GM13977 (cell line): Measurements from ENCODE around the gene PTPRF.
A peak's percentile ranks its signal among the peaks of the same experiment; 100 is the strongest.

Source experiments
- DNase-seq: peaks from one replicate; pipeline ENCODE4 v3.0.0; 2012; ENCODE audit warnings: low spot score
- in situ Hi-C: fragments of 300-500 bp; cut with MboI; formaldehyde crosslinking; loops from one replicate; pipeline ENCODE4 v1.12.0; 2022; ENCODE audit warnings: low sequenced_read_pairs, low pct_unique_long_range_greater_than_20kb, mixed read lengths, inconsistent platforms; ENCODE audit not compliant: unreplicated experiment
- TF ChIP-seq, protein P1 (sequence below): IDR thresholded peaks from 2 replicates; pipeline ENCODE4 v1.5.1; 2012; ENCODE audit warnings: mild to moderate bottlenecking, control low read depth; ENCODE audit not compliant: insufficient read depth; ENCODE audit errors: extremely low read depth, missing control alignments

PTPRF gene

DNA sequence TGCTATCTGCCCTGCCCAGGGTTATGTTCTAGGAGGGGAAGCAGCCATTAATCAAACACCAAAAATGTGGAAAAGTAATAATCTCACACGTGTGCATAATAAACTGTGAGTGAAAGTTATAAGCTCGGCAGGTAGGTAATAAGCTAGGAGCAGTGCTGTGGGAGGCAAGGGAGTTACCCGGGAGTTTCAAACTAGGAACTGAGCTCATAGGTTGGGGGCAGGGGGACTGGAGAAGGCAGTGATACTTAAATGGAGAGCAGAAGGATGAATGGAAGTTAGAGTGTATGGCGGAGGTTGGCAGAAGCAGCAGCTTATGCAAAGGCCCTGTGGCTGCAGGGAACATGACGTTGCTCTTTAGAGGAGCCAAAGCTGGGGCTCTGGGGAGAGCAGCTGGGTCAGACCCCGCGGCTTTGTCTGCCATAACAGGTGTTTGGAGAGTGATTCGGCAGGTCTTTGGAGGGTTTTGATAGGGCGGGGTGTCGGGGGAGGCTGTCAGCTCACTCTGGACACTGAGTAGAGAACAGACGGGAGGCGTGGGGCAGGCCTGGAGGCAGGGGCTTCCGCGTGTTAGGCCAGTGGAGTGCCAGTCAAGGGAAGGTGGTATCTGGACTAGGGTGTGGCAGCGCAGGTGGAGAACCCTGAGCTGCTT is 20.0 kb downstream of the PTPRF start:
- no peak for DNase-seq
- TF ChIP-seq, protein P1, sequence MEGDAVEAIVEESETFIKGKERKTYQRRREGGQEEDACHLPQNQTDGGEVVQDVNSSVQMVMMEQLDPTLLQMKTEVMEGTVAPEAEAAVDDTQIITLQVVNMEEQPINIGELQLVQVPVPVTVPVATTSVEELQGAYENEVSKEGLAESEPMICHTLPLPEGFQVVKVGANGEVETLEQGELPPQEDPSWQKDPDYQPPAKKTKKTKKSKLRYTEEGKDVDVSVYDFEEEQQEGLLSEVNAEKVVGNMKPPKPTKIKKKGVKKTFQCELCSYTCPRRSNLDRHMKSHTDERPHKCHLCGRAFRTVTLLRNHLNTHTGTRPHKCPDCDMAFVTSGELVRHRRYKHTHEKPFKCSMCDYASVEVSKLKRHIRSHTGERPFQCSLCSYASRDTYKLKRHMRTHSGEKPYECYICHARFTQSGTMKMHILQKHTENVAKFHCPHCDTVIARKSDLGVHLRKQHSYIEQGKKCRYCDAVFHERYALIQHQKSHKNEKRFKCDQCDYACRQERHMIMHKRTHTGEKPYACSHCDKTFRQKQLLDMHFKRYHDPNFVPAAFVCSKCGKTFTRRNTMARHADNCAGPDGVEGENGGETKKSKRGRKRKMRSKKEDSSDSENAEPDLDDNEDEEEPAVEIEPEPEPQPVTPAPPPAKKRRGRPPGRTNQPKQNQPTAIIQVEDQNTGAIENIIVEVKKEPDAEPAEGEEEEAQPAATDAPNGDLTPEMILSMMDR: no peak
- in situ Hi-C loops: no loop called here

DNA sequence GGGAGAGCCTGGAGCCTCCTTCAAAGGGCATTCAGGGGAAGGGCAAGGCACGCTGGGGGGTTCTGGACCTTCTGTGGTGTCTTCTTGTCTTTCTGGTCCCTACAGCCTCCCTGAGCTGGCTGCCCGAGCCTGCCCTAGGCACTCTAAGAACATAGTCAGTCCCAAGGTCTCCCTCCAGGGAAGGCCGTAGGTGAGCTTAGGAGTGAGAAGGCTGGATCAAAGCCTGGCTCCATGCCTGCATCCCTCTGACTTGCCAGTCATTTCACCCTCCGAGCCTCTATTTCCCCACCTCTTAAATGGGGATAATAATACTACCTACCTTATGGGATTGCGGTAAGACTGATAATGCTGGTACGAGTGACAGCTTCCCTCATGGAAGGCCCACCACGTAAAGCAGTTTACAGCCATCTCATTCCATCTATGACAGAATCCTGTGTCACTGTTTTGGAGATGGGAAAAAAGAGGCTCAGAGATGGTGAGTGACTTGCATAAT is 20.8 kb downstream of the PTPRF start:
- DNase-seq: no peak
- TF ChIP-seq, protein P1: no peak
- in situ Hi-C loops: no loop called here

DNA sequence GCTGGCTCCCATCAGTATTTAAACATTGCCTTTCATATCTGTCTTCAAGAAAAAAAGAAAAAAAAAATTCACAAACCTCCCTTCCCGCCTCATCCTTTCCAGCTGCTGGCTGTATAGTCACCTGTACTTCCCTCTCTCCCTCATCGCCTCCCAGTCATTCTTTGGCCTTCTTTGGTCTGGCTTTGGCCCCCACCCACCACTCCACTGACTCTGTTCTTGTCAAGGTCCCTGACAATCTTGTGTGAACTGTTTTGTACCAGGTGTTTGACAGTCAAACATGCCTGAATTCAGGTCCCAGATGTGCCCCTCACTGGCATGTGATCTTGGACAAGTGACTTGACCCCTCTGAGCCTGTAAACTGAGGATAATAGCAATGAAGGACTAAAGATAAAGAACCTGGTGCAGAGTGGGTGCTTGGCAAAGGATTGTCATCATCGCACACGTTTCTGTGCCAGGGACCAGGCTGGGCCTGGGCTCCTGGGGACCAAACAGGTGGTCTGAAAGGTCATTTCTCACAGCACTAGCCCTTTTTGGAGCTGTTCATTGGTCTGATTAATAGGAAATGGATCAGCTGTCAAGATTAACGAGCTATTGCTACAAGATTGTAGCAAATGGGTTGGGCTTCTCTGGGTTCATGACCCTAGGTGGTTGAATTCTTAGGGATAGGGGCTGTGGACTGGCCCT is 21.5 kb downstream of the PTPRF start:
- no peak for DNase-seq
- in situ Hi-C loops: no loop called here
- TF ChIP-seq, protein P1: no peak

DNA sequence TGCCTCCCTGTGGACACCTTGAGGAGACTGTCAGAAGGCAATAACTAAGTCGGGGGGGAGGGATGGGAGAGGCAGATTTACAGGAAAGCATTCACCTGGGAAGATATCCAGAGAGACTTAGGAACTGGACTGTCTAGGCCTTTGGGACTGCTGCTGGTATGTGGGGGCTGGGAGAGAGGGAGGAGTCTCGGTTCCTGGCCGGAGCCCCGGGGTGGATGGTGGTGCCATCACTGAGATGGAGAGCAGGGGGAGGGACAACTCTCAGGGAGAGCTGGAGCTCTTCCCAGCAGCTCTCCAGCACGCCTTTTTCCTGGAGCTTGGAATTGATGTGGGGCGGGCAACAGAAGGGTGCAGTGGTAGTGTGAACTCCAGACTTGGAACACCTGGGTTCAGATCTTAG is 22.1 kb downstream of the PTPRF start:
- TF ChIP-seq, protein P1: no peak
- in situ Hi-C loops: no loop called here
- DNase-seq: no peak

DNA sequence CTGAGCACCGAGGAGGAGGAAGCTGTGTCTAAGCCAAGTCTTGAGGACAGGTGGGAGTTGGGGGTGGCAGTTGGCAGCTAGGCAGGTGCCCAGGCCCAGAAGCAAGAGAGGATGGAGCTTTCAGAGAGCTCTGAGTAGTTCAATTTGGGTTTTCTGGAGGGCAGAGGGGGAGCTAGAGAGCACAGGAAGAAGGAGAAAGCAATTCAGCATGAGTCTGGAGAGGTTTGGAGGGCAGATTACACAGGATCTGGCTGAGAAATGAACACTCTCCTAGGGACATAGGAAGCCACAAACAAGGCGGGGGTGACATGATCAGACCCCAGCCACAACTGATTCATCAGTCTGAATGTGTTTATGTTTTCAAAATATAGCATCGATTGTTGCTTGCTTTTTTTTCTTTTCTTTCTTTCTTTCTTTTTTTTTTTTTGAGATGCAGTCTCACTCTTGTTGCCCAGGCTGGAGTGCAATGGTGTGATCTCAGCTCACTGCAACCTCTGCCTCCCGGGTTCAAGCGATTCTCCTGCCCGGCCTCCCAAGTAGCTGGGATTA is 23.8 kb downstream of the PTPRF start:
- TF ChIP-seq, protein P1: peak; percentile 52
- in situ Hi-C loops: no loop called here
- no peak for DNase-seq

DNA sequence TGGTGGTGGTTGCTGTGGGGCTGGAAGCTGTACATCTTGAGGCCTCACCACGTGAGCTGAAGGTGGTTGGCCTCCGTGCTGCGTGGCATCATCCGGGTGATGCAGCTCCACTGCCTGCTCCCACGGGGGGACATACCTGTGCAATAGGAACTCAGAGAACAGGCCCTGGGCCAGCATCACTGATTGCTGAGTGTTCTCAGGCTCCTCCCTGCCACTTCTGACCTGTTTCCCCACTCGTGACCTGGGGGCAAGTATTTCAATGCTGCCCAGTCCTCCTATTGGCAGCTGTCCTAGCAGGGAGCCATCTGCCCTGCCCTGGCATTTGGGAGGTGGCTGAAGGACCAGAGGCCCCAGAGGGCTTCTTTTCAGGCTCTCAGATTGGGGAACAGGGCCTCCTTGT is 26.1 kb downstream of the PTPRF start:
- TF ChIP-seq, protein P1: no peak
- in situ Hi-C loops: no loop called here
- DNase-seq: no peak
